ENCODE results near the gene CACNA1F.

CACNA1F gene

GRCh38 chrX:49227726-49228125, 5.4 kb downstream of the CACNA1F start:
- no peak for DNase-seq

- DNase-seq, result no peak
Observed at GRCh38 chrX:49226946-49227345, 6.2 kb downstream of the CACNA1F start.

GRCh38 chrX:49225858-49226257, 7.3 kb downstream of the CACNA1F start:
- no peak for DNase-seq

GRCh38 chrX:49221868-49222267, 11.3 kb downstream of the CACNA1F start:
- DNase-seq, result no peak

GRCh38 chrX:49220100-49220499, 13.0 kb downstream of the CACNA1F start:
- no peak for DNase-seq

- DNase-seq, result no peak
Observed at GRCh38 chrX:49214996-49215526, 18.1 kb downstream of the CACNA1F start.

- DNase-seq, result no peak
Observed at GRCh38 chrX:49214416-49214815, 18.7 kb downstream of the CACNA1F start.

- DNase-seq, result no peak
Observed at GRCh38 chrX:49212861-49213260, 20.3 kb downstream of the CACNA1F start.

- DNase-seq, result no peak
Observed at GRCh38 chrX:49212209-49212608, 20.9 kb downstream of the CACNA1F start.

GRCh38 chrX:49211074-49211473, 22.1 kb downstream of the CACNA1F start:
- no peak for DNase-seq

GRCh38 chrX:49210406-49210805, 22.7 kb downstream of the CACNA1F start:
- DNase-seq, result no peak

- DNase-seq, result no peak
Observed at GRCh38 chrX:49209434-49210251, 23.5 kb downstream of the CACNA1F start.

GRCh38 chrX:49208399-49208798, 24.7 kb downstream of the CACNA1F start:
- DNase-seq, result no peak

GRCh38 chrX:49206543-49206942, 26.6 kb downstream of the CACNA1F start:
- DNase-seq, result no peak

- DNase-seq, result no peak
Observed at GRCh38 chrX:49205443-49205842, 27.7 kb downstream of the CACNA1F start.

GRCh38 chrX:49204709-49205108, 28.4 kb downstream of the CACNA1F start:
- no peak for DNase-seq

GRCh38 chrX:49204017-49204416, 29.1 kb downstream of the CACNA1F start:
- DNase-seq, result no peak

- DNase-seq, result no peak
Observed at GRCh38 chrX:49203536-49203935, 29.6 kb downstream of the CACNA1F start.

GRCh38 chrX:49202022-49202421, 31.1 kb downstream of the CACNA1F start:
- no peak for DNase-seq

GRCh38 chrX:49199906-49200771, 33.0 kb downstream of the CACNA1F start, which contains the start of gene SYP:
Gene SYP, minus strand, starts transcription at chrX:49200193. Its CDS starts 7 bp downstream, at chrX:49200186.
- DNase-seq, result peak; percentile 86

GRCh38 chrX:49199315-49199595, 33.9 kb downstream of the CACNA1F start:
- DNase-seq, result no peak

- DNase-seq, result no peak
Observed at GRCh38 chrX:49198540-49199314, 34.4 kb downstream of the CACNA1F start.

GRCh38 chrX:49197543-49198087, 35.5 kb downstream of the CACNA1F start:
- DNase-seq, result no peak

Measured in activated CD4-positive, alpha-beta T cell treated with anti-CD3 and anti-CD28 coated beads, Interleukin-2, amount 50 U/mL, for 16 hours (primary cell).